GM11168 (cell line): ENCODE data around the gene PIGZ.
"Not testable (repeated sequence)": the region's sequence is repeated elsewhere in the genome, so short reads cannot be mapped to it uniquely, and the experiment has no call there.

Experiments used
- in situ Hi-C: fragments of 300-500 bp; cut with MboI; formaldehyde crosslinking; loops from one replicate; pipeline ENCODE4 v1.12.0; 2022; ENCODE audit warnings: low sequenced_read_pairs; ENCODE audit not compliant: unreplicated experiment

The PIGZ gene

GRCh38 chr3:196963631-196963953 lies 5.0 kb downstream of the PIGZ start:
- in situ Hi-C loops: no loop called here

- in situ Hi-C loops: no loop called here
Measured at GRCh38 chr3:196962930-196963630, 5.6 kb downstream of the PIGZ start.

GRCh38 chr3:196962108-196962929 lies 6.3 kb downstream of the PIGZ start:
- in situ Hi-C loops: no loop called here

GRCh38 chr3:196954832-196955231 lies 13.8 kb downstream of the PIGZ start:
- in situ Hi-C loops: no loop called here

GRCh38 chr3:196951371-196951770 lies 17.3 kb downstream of the PIGZ start:
- in situ Hi-C loops: no loop called here

GRCh38 chr3:196949750-196950149 lies 18.9 kb downstream of the PIGZ start:
- in situ Hi-C loops: no loop called here

- in situ Hi-C loops: no loop called here
Measured at GRCh38 chr3:196949285-196949619, 19.4 kb downstream of the PIGZ start.

- in situ Hi-C loops: no loop called here
Measured at GRCh38 chr3:196948442-196949284, 20.0 kb downstream of the PIGZ start.

- in situ Hi-C loops: no loop called here
Measured at GRCh38 chr3:196947860-196948441, 20.7 kb downstream of the PIGZ start.

GRCh38 chr3:196947136-196947859 lies 21.3 kb downstream of the PIGZ start:
- in situ Hi-C loops: no loop called here

GRCh38 chr3:196944037-196944790 lies 24.4 kb downstream of the PIGZ start:
- in situ Hi-C loops: not testable (repeated sequence)

- in situ Hi-C loops: no loop called here
Measured at GRCh38 chr3:196942915-196943277, 25.7 kb downstream of the PIGZ start.

- in situ Hi-C loops: no loop called here
Measured at GRCh38 chr3:196942226-196942914, 26.3 kb downstream of the PIGZ start, which contains the start of gene NCBP2. Gene NCBP2 (minus strand): TSS chr3:196942528. CDS start chr3:196942503, 25 bp downstream.

GRCh38 chr3:196941729-196942225 lies 26.9 kb downstream of the PIGZ start:
- in situ Hi-C loops: no loop called here

GRCh38 chr3:196938576-196938975 lies 30.1 kb downstream of the PIGZ start:
- in situ Hi-C loops: no loop called here

GRCh38 chr3:196938124-196938523 lies 30.5 kb downstream of the PIGZ start:
- in situ Hi-C loops: no loop called here

- in situ Hi-C loops: no loop called here
Measured at GRCh38 chr3:196936288-196936687, 32.3 kb downstream of the PIGZ start.

- in situ Hi-C loops: no loop called here
Measured at GRCh38 chr3:196932600-196932999, 36.0 kb downstream of the PIGZ start.
